GM18505 (cell line): ENCODE measurements around the gene AGAP1.

Experiments
- ATAC-seq: cut with Tn5 transposase; IDR thresholded peaks from one replicate; pipeline ENCODE4 v1.9.1; 2021; ENCODE audit not compliant: unreplicated experiment
- POLR2A ChIP-seq: IDR thresholded peaks from 4 replicates; pipeline ENCODE4 v1.6.1; 2011; ENCODE audit warnings: borderline replicate concordance; ENCODE audit not compliant: insufficient read depth, insufficient read length; ENCODE audit errors: extremely low read depth

Gene AGAP1

DNA sequence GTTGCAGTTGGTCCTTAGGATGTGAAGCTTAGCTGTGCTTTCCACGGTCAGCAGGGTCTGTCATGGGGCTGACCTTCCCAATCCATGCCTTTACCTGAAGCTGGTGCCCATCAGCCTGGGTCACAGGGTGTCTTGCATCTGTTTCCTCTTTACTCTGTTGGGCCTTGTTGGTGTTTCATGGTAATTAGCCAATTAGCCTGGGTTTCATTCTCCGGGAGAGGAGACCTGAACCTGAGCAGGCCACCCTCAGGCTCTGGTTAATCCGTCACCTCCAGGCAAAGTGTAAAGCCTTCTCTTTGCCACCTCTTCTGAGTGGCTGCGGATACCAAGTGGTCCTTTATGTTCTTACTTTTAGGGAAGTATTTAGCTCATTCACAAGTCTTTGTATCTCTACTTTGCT, 534.2 kb downstream of the AGAP1 start:
- no peak for ATAC-seq
- TF ChIP-seq POLR2A, result no peak

DNA sequence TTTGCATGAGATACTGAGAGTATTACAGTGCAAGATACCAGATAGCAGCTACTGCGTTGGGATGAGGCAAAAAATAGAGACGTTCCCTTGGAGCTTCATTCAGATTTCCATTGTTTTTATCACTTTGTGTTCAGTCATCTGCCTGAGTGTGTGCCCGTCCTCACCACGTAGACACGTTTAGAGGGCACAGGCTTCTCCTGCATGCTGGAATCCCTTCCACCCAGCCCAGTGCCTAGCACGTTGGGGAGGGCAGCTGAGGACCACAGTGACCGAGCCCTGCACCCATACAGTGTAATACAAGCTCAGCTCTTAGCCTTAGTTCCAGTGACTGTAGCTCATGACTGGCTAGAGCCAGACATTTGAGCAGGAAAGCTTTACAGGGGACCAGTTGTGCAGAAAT, 539.6 kb downstream of the AGAP1 start:
- no peak for TF ChIP-seq POLR2A
- ATAC-seq, result no peak

DNA sequence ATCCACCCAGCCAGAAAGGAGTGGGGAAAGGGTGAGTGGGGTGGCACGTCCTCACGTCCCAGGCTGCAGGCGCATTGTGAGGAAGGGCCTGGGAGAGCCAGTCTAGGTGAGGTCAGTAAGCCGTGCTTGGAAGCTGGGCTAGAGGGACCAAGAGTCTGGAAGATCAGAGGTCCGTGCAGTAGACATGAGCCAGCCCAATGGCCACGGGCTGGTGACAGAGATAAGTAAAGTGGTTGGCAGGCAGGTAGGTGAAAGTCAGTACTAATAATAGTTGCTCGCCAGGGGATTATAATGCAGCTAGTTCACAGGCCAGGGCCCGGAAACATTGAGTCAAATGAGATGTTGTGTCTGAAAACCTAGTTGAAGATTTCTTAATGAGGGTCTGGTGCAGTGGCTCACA, 541.1 kb downstream of the AGAP1 start:
- TF ChIP-seq POLR2A, result no peak
- ATAC-seq, result no peak

DNA sequence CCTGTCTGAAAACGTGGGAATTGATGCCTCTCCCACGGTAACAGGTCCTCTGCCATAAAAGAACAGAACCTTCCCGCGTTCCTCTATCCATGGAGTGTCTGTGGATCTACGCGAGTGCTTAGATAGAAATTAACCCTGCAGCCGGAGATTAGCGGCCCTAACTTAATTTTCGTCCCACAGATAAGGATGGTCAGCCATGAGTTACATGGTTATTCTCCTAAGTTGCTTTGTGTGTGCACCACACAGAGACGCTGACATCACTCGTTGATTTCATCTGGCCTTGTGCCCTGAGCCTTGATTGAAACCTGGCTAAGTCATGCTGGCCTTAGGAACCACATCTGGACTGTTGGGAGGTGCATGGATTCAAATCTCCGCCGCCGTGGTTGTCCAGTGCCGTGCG, 542.2 kb downstream of the AGAP1 start:
- ATAC-seq, result no peak
- no peak for TF ChIP-seq POLR2A

DNA sequence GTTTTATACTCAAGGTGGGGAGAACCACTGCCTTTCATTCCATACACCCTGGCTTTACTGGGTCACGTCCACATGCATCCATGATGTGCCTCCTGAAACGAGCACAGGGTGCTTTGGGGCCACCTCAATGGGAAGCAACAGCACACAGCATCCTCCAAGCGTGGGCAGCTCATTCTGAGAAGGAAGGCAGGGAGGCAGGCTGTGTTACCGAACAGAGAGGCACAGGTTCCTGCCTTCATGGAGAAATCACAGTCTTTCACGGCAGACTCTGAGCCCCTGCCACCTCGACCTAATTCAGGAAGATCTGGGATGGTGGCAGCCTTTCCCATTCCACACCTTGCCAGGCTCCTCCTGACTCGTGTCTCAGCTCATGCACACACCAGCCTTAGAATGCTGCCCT, 544.3 kb downstream of the AGAP1 start:
- no peak for TF ChIP-seq POLR2A
- ATAC-seq, result no peak

DNA sequence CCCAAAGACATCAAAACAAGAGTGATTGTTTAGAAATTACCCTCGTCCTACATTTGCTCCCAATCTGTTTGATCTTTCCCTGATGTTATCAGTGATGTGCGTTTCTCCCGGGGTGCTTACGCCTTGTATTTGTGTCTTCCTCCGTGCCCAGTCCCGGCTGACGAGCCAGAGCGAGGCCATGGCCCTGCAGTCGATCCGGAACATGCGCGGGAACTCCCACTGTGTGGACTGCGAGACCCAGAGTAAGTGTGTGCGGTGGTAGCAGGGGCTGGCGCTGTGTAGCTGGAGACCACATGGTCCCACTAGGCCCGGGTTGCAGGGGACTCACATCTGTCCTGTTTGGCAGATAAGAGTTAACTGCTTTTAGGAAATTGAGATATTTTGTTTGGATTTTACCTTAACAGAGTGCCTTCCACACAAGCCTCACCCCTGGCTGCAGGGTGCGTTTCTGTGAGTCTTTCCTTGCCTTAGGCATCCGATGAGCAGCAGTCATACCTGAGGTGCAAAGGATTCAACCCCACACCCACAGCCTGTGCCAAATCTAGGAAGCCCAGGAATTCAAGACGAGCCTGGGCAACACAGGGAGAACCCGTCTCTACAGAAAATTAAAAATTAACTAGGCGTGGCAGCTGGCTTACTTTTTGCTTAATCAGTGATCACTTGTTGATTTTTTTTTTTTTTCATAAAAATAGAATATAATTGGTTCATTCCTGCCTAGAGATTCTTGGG, 546.9 kb downstream of the AGAP1 start:
- ATAC-seq, result no peak
- TF ChIP-seq POLR2A, result no peak

DNA sequence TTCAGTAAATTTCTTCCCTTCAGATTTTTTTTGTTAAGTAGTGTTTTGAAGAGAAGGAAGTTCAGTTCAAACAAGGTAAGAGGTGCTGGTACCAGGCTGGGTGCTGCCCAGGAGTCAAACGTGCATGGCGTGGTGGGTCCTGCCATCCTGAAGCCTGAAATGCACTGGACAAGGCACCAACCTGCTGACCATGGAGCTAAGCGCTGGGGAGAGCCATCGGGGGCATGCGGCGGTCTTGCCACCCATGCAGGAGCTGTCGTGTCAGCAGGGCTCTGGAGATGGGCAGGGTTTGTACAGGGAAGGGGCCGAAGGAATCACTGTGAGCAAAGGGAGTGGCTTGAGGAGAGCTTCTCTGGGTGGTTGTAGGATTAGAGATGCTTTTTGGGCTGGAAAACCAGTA, 547.8 kb downstream of the AGAP1 start:
- no peak for TF ChIP-seq POLR2A
- ATAC-seq, result no peak

DNA sequence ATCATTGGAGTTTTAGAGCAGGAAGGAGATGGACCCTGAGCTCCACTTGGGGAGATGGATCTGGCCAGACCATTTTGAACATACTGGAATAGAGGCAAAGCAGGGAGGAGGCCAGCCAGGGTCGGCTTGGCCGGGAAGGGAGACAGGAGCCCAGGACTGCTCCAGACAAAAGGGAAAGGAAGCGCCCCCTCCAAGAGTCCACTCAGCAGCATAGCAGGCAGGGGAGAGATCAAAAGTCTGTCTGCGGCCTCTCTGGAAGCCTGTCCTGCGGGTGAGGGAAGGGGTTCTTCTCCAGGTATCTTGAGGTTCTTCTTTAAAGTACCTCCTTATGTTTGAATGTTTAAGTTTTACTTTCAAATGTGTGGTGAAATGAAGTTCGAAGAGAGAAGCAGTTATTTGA, 548.2 kb downstream of the AGAP1 start:
- TF ChIP-seq POLR2A, result no peak
- ATAC-seq, result no peak

DNA sequence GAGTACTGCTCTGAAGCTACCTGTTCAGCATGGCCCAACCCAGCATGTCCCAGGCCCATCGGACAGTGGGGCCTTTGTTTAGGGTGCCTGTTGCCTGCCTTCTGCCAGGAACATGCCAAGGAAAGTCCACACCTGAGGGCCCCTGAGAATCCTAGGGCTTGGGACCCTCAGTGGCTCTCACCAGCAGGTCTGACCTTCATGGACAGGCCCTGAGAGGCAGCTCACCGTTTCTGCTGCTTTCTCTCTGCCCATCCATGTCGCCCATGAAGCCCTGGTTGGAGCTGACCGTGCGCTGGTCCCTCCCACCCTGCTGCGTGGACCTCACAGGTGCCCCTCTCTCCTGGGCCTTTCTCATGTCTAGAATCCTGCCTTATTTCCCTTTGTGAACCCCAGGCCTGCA, 550.3 kb downstream of the AGAP1 start:
- TF ChIP-seq POLR2A, result no peak
- ATAC-seq, result no peak

DNA sequence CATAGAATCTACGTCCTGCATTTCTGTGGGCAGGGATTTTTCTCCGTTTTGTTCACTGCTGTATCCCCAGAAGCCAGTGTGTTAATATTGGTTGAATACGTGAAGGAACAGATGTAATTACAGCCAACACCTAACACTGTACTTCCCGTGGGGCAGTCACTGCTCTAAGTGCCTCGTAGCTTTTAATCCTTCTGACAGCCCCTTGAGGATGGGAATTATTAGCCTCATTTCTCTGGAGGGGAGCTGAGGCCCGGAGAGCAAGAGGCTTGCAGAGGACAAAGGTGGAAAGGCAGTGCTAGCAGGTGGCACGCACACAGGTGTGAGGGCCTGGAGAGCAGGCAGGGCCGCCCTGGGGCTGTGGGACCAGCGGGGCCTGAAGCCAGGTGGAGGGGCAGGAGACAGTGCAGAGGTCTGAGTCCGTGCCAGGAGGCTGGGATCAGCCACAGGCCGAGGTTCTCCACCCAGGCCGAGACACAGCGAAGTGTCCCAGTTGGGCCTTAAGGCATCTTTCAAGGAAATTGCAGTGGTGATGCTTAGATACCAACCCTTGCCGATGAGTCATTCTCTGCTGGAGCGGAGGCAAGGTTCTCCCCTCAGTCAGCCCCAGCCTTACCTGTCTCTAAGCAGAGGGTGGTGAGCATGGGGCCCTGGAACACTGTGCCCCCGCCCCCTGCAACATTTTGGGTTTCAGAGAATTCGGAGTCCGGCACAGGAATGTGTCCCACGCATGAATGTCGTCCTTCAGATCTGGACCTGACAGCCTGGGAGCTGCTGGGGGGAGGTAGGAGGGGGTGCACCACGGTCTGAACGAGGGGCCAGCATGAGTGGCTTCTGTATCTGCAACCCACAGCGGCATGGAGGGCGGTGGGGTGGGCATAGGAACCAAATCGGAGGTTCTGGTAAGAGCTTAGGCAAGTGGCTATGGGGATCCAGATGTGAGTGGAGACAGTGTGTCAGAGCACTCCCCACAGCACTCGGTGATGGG, 551.7 kb downstream of the AGAP1 start:
- no peak for ATAC-seq
- no peak for TF ChIP-seq POLR2A

DNA sequence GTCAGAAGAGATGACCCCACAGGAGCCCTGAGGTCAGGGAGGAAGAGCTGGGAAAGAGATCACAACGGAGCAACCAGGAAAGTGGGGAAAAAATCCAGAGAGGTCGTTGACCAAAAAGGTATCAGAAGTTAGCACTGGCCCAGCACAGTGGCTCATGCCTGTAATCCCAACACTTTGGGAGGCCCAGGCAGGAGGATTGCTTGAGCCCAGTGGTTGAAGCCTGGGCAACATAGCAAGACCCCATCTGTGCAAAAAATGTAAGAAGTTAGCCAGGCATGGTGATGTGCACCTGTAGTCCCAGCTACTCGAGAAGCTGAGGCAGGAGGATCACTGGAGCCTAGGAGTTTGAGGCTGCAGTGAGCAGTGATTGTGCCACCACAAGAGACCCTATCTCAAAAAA, 552.9 kb downstream of the AGAP1 start:
- TF ChIP-seq POLR2A, result no peak
- no peak for ATAC-seq

DNA sequence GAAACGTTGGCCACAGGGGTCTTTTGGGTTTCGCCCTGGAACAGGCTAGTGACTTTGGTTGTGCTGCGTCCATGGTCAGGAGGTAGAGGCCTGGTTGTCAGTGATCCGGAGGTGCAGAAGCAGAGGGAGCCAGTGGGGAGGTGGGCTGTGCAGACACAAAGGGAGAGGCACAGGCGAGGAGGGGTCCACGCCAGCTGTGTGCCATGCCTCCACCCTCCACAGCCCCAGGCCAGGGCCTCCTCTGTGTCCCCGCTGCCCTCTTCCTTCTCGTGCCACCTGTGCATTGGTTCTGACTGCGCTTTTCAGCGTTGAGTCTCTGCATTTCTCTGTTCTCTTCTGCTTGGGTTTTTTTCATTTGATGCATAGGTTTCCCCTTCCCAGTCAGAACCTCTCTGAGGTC, 553.3 kb downstream of the AGAP1 start:
- ATAC-seq, result no peak
- no peak for TF ChIP-seq POLR2A

DNA sequence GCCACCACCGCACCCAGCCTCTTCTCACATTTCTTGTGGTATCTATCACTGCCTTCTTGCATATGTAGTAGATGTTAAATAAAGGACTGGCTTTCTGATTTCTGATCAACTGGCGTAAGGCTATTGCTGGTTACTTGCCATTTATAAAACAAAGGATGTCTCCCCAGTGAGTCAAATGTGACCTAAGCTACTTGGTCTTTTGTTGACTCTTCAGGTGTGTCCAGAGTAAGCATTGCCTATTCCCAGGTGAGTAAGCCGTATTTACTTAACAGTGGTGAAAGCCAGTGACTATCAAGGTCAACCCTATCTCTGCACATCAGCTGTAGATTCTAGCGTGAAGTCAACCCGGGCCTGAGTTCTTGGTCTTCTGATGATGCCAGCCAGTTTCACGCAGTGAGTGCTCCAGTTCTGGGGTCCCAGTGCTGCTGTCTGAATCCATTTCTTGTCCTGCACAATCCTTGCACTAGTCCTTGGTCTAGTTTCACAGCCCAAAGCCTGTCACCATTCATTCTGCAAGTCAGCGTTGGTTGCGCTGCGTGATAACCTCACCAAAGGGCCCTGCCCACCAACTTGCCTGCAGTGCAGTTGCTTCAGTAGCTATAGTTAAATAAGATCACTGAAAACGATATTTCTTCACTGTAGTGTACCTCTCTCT, 554.2 kb downstream of the AGAP1 start:
- ATAC-seq, result no peak
- no peak for TF ChIP-seq POLR2A
